Muscle of back (tissue), 11 donors: ENCODE measurements around the gene SCAMP1. TPM values are rescaled to one million over a fixed set of nuclear protein-coding genes. Genes with fewer than 3 reads are reported as not detected.
"Not testable (repeated sequence)": the region's sequence is repeated elsewhere in the genome, so short reads cannot be mapped to it uniquely, and the experiment has no call there.

Experiments used
- DNase-seq, 3 donors: peaks; one replicate each; pipeline versions ENCODE4 v3.0.0 to v3.0.0-alpha.2; 2013
- polyA plus RNA-seq, 10 donors: library from polyadenylated mRNA; unstranded; fragments of 120-200 nt; gene quantifications; one replicate each; pipeline ENCODE4 v1.2.1, GENCODE V29; 2013; ENCODE audit not compliant: insufficient read length in 10 of 10

Gene SCAMP1
- polyA plus RNA-seq, 10 donors: 27.5 to 46.8 (median 34.5) TPM

GRCh38 chr5:78420548-78420947, 60.1 kb downstream of the SCAMP1 start:
- DNase-seq: no peak

- no peak for DNase-seq
Observed at GRCh38 chr5:78424665-78425064, 64.2 kb downstream of the SCAMP1 start.

GRCh38 chr5:78429332-78429980, 69.0 kb downstream of the SCAMP1 start:
- no peak for DNase-seq

DNA sequence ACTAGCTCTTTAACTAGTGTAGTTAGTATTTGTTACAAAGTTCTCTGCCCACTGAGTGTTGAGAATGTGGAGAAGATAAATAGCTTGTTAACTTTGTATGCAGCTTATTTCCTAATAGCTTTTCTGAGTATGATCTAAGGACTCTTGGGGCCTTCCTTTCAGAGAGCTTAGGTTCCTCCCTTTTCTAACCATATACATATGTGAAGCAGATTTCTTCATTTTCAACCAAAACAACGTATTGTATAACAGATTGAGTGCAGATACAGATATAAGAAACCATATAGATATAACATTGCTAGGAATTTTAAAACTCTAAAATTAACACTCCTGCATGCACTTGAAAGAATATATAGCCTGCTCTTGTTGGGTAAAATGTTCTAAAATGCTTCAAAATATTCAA, 70.4 kb downstream of the SCAMP1 start:
- no peak for DNase-seq

DNA sequence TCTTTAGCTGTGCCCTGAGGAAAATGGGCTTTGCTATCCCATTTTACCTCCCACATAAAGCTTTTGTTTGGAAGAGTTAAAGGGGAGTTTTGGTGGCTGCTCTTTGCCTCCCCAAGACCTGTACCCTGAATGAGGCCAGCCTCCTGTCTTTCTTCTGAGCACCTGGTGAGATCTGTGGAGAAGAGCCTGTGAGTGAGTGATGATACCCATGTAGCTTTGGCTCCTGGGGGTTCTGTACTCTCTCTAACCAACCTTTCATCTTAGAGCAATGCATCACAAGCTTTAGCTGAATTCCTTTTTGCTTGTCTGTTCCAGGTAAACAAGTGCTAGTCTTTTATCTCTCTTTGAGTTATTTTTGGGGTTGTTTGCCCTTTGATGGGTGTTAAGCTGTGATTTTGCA, 73.6 kb downstream of the SCAMP1 start:
- DNase-seq: no peak

DNA sequence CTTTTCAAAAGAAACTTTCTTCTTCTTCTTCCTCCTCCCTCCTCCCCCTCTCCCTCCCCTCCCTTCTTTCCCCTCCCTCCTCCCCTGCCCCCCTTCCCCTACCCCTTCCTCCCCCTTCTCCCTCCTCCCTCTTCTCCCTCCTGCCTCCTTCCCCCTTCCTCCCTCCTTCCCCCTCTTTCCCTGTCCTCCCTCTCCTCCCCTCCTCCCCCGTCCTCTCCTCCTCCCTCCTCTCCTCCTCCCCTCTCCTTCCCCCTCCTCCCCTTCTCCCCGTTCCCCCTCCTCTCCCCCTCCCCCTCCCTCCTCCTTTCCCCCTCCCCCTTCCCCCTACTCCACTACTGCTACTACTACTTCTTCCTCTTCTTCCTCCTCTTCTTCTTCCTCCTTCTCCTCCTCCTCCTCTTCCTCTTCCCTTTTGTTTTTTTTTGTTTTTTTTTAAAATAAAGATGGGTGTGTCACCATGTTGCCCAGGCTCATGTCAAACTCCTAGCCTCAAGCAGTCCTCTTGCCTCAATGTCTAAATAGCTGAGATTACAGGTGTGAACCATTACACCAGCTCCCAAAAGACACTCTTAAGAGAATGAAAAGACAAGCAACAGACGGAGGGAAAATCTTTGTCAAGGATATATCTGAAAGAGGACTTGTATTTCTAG, 87.5 kb downstream of the SCAMP1 start:
- DNase-seq: no peak

- DNase-seq: no peak
Observed at GRCh38 chr5:78449103-78449502, 88.7 kb downstream of the SCAMP1 start.

DNA sequence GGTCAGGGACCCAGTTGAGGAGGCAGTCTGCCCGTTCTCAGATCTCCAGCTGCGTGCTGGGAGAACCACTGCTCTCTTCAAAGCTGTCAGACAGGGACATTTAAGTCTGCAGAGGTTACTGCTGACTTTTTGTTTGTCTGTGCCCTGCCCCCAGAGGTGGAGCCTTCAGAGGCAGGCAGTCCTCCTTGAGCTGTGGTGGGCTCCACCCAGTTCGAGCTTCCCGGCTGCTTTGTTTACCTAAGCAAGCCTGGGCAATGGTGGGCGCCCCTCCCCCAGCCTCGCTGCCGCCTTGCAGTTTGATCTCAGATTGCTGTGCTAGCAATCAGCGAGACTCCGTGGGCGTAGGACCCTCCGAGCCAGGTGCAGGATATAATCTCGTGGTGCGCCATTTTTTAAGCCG, 97.1 kb downstream of the SCAMP1 start:
- not testable (repeated sequence) for DNase-seq

GRCh38 chr5:78458843-78459242, 98.4 kb downstream of the SCAMP1 start:
- DNase-seq: no peak

- DNase-seq: no peak
Observed at GRCh38 chr5:78467140-78467539, 106.7 kb downstream of the SCAMP1 start.

GRCh38 chr5:78467752-78468357, 107.4 kb downstream of the SCAMP1 start:
- peak in 2 of 3 donors; percentile 31 to 53 for DNase-seq

DNA sequence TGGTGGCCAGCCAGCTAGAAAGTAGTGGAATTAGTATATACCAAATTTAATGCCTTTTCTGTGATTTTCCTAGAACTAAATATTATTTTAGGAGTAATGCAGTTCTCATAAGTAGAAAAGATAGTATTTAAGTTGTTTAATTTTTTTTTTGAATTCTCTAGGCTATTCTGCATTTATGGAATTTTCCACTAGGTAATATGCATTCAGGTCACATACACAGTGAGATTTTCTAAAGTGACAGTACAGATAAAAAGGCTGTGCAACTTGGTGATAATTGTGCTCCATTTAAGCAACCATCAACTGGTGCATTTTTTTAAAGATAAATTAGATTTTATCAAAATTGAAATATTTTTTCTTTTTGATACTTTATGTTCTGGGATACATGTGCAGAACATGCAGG, 111.5 kb downstream of the SCAMP1 start:
- no peak for DNase-seq

- peak; percentile 16 to 67 (median 45) for DNase-seq
Observed at GRCh38 chr5:78472469-78473106, 112.2 kb downstream of the SCAMP1 start.

GRCh38 chr5:78473751-78474150, 113.3 kb downstream of the SCAMP1 start:
- DNase-seq: no peak

DNA sequence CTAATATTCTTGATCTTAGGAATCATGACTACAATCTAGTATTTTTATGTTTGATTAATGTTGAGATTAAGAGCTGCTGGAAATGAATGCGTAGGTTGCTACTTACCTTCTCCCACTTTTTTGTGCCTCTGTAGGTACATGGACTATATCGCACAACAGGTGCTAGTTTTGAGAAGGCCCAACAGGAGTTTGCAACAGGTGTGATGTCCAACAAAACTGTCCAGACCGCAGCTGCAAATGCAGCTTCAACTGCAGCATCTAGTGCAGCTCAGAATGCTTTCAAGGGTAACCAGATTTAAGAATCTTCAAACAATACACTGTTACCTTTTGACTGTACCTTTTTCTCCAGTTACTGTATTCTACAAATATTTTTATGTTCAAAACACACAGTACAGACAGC, 115.0 kb downstream of the SCAMP1 start:
- no peak for DNase-seq

DNA sequence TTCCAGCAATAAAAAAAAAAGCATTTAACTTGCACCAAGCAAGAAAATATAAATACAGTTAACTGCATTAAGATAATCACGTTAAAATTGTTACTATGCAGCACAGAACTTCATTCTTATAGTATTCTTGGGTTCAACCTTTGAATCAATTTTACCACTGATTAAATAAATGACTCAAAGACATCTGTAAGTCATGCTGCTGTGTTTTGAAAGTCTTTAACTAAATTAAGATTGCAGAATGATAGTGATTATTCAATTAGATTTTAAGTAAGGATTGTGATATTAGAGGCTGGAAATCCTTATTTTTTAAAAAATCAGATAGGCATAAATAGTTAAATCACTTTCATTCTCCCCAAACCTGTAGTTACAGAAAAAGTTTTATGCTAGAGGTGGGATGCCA, 116.4 kb downstream of the SCAMP1 start:
- DNase-seq: no peak

GRCh38 chr5:78482948-78483347, 122.5 kb downstream of the SCAMP1 start:
- DNase-seq: no peak

- no peak for DNase-seq
Observed at GRCh38 chr5:78483809-78484521, 123.5 kb downstream of the SCAMP1 start.

- peak in 1 of 3 donors; percentile 39 for DNase-seq
Observed at GRCh38 chr5:78486218-78486617, 125.8 kb downstream of the SCAMP1 start.

- DNase-seq: no peak
Observed at GRCh38 chr5:78487846-78488245, 127.4 kb downstream of the SCAMP1 start.

DNA sequence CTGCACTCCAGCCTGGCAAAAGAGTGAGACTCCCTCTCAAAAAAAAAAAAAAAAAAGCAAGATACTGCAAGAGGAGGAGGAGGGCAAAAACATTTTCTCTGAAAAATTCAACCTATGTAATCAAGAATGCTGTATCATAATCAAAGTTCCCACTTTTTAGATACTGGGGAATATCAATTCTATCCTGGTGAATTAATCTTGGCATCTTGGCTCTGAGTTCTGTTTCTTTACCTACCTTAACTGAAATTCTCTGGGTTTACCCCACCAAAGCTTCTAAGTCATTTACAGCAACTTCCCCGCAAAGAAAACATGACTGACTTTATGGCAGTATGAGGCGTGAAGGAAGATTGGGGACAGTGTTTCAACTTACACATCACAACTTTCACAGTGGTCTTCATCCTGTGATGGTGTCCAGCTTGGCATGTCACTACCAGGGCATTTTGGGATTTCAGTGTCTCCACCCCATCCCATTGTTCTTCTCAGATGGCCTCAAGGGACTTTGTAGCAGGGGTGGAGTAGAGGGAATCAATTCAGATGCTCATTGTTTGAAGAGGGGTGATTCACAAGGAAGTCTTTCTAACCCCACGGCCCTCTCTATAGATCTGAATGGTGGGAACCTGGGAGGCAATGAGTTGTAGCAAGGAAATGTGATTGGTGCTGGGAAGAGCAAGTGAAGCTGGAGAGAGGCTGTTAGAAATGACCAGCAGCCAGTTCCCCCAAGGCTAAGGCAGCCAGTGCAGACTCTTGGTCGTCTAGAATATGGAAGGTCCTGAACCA, 130.5 kb downstream of the SCAMP1 start:
- DNase-seq: no peak
